ENCODE measurements around the gene MT1F. TPM values are rescaled to one million over a fixed set of nuclear protein-coding genes. Genes with fewer than 3 reads are reported as not detected.

Gene MT1F
- total RNA-seq, 4 donors from 2014 or later = 1.7 to 4.6 TPM; not detected in 2

- WGBS, 2 donors (ENCODE audit: low coverage in 1 of 2) = 39 to 72% methylated on average over 2 to 4 of the region's 33 CpGs
- TF ChIP-seq EP300 (IDR thresholded peaks at IDR 0.05) = no peak
- ATAC-seq = no peak
- no peak overlapping the region for H3K4me3 ChIP-seq
- H3K9me3 ChIP-seq = no peaks in the 10 kb centered on the region
- no peaks in the 10 kb centered on the region for H3K36me3 ChIP-seq
- H3K4me1 ChIP-seq = peaks cover 0 to 14% (median 10%) of the 10 kb centered on the region in 3 donors
- H3K27me3 ChIP-seq = peaks cover 74% of the 10 kb centered on the region
- no peak overlapping the region for H3K27ac ChIP-seq
These were observed 9.9 kb upstream of the MT1F start for GRCh38 chr16:56647641-56648431.

GRCh38 chr16:56649271-56649670 is 8.5 kb upstream of the MT1F start:
- H3K4me3 ChIP-seq = no peak overlapping the region
- no peaks in the 10 kb centered on the region for H3K36me3 ChIP-seq
- TF ChIP-seq EP300 (IDR thresholded peaks at IDR 0.05) (no peak), POLR2A (IDR thresholded peaks at IDR 0.05) (no peak), CTCF (IDR thresholded peaks at IDR 0.05) (no peak), POLR2AphosphoS5 (IDR thresholded peaks at IDR 0.05) (no peak)
- H3K4me1 ChIP-seq = no peaks in the 10 kb centered on the region
- no peak for ATAC-seq
- WGBS, 2 donors (ENCODE audit: low coverage in 1 of 2) = no CpG with 5 or more reads among the region's 2 CpGs
- peaks cover 60% of the 10 kb centered on the region for H3K27me3 ChIP-seq
- no peak overlapping the region for H3K27ac ChIP-seq
- H3K9me3 ChIP-seq = no peaks in the 10 kb centered on the region

GRCh38 chr16:56649820-56650219 is 7.9 kb upstream of the MT1F start:
- Histone ChIP-seq H3K4me1 (no peaks in the 10 kb centered on the region), H3K9me3 (no peaks in the 10 kb centered on the region), H3K36me3 (no peaks in the 10 kb centered on the region), H3K27ac (no peak overlapping the region), H3K4me3 (no peak overlapping the region), H3K27me3 (peaks cover 54% of the 10 kb centered on the region)
- ATAC-seq = no peak
- TF ChIP-seq CTCF (IDR thresholded peaks at IDR 0.05) = no peak
- no peak for TF ChIP-seq POLR2A (IDR thresholded peaks at IDR 0.05)
- TF ChIP-seq EP300 (IDR thresholded peaks at IDR 0.05) = no peak
- no peak for TF ChIP-seq POLR2AphosphoS5 (IDR thresholded peaks at IDR 0.05)
- WGBS, 2 donors (ENCODE audit: low coverage in 1 of 2) = 84 to 92% methylated on average over 3 of the region's 3 CpGs

GRCh38 chr16:56651586-56651985 is 6.2 kb upstream of the MT1F start, which contains the start of gene MT1B:
Gene MT1B, plus strand, starts transcription at chr16:56651886. Its CDS starts 68 bp downstream, at chr16:56651954.
- Histone ChIP-seq H3K27me3 (peaks cover 37% of the 10 kb centered on the region), H3K4me1 (no peaks in the 10 kb centered on the region), H3K36me3 (no peaks in the 10 kb centered on the region), H3K4me3 (no peak within 1 kb of the TSS), H3K27ac (no peak within 1 kb of the TSS), H3K9me3 (no peaks in the 10 kb centered on the region)
- no peak for ATAC-seq
- WGBS, 2 donors (ENCODE audit: low coverage in 1 of 2) = no CpG with 5 or more reads among the region's 7 CpGs
- TF ChIP-seq POLR2A (IDR thresholded peaks at IDR 0.05) (no peak), POLR2AphosphoS5 (IDR thresholded peaks at IDR 0.05) (no peak), EP300 (IDR thresholded peaks at IDR 0.05) (no peak), CTCF (IDR thresholded peaks at IDR 0.05) (no peak)

GRCh38 chr16:56652600-56652999 is 5.2 kb upstream of the MT1F start:
- no peak for ATAC-seq
- no peaks in the 10 kb centered on the region for H3K9me3 ChIP-seq
- no peak overlapping the region for H3K4me3 ChIP-seq
- WGBS, 2 donors (ENCODE audit: low coverage in 1 of 2) = 43 to 67% methylated on average over 1 of the region's 1 CpG
- TF ChIP-seq POLR2AphosphoS5 (IDR thresholded peaks at IDR 0.05) (no peak), EP300 (IDR thresholded peaks at IDR 0.05) (no peak), CTCF (IDR thresholded peaks at IDR 0.05) (no peak), POLR2A (IDR thresholded peaks at IDR 0.05) (no peak)
- H3K36me3 ChIP-seq = no peaks in the 10 kb centered on the region
- H3K27me3 ChIP-seq = peaks cover 32% of the 10 kb centered on the region
- H3K27ac ChIP-seq = no peak overlapping the region
- H3K4me1 ChIP-seq = peaks cover 0 to 5% (median 0%) of the 10 kb centered on the region in 3 donors

All from gastroesophageal sphincter (tissue), 4 donors.